SK-N-DZ (cell line): Measurements from ENCODE around the gene CA12.

Source experiments
- DNase-seq: peaks from one replicate; pipeline ENCODE4 v3.0.0-alpha.2; 2015; ENCODE audit warnings: low spot score

The CA12 gene

DNA sequence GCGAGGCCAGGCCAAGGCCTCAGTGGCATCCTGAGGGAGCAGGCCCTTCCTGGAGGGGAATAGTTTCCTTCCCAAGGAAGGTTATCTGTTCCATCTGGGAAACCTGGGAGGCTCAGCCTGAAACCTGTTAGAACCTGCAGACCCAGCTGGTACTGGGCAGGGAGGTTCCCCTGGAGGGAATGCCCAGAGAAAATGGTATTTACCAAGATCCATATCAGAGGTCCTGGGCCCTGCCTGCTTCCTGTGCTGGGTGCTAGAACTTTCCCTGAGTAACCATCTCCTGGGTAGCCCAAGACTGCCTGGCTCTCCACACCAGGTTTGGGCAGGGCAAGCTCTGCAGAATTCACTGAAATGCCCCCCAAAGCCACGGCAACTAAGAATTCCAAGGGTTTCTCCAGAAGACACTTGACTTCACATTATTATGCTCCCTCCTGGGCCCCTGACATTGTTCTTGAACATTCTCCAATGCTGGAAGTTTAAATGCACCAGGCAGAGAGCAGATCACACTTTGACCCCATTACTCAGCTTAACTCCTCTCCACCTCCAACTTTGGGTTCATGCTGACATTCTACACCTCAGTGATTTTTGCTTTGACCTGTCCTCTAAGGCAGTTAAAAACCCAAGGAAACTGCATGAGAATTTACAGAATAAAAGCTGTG, 2.0 kb downstream of the CA12 start:
- DNase-seq: no peak

DNA sequence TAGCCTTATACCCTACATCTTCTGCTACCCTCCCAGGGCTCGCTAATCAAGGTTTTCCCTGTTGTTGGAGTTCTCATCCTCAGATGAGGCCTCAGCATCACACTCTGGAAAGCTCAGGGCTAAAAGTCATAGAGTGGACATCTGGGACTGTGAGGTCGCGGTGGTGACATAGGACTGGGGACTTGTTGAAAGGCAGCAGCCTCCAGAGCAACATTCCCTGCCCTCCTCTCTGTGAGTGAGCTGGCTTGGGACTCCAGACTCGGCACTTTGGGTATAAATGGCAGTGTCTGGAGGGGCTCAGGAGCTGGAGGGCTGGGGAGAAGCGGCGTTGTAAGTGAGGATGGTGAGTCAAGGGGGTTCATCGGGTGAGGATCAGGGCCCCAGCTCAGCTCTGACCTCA, 2.7 kb downstream of the CA12 start:
- DNase-seq: no peak

- DNase-seq: no peak
These were observed 6.7 kb downstream of the CA12 start for GRCh38 chr15:63374686-63375520.

DNA sequence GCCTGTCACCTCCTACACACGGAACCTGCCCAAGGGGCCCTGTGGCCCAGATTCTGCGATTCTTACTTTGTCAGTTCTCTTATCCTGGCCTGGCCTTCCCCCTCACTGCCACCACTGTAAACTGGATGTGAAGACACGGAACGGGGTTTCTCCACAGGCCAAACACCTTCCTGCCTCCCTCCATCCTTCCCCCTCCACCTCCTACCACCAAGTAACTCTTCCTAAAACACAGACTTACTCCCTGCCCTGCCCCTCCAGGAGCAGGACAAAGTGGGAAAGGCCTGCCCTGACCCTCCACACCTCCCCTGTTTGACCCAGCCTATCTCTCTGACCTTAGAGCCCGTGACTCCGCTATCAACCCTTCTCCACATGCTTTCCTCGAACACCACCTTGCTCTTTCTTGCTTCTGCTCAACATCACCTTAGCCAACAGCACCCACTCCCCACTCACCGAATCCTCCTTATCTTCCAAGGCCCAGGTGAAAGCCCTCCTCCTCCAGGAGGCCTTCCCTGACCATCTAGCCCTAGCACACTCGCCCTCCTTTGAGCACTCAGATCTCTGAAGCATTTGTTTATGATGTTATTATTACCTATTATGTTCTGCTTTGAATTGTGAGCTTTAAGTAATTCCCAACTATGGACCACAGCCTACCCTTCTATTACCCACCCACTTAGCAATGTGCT, 7.6 kb downstream of the CA12 start:
- no peak for DNase-seq

DNA sequence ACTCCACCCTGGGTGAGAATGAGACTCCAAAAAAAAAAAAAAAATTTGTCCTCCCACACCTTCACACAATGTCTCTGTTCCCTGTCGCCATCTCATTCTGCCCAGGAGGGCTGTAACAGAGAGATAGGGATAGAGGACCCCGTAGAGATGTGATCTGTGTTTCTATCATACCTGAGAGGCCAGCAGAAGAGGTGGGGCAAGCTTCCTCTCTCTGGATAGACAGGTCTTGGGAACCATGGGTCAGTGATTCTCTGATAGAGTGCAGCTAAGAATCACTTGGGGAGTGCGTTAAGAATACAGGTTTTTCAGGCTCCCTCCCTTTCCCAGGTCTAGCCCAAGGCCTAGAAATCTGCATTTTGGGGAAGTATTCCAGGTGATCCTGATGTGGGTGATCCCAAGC, 8.3 kb downstream of the CA12 start:
- no peak for DNase-seq

DNA sequence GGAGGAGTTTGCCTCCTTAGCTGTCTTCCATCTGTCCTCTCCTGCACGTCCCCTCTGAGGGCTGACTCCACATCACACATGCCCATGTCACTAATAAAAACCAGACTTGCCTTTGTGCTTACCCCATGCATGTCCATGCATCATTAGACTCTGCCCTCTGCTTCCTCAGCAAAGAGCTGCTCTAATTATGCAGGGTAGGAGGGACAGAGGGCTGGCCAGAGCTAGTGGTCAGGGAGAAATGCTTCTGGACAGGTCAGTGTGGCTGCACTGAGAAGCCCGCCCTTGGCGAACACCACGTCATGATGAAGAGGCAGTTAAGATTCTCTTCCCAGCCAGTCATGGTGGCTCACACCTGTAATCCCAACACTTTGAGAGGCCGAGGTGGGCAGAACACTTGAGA, 8.9 kb downstream of the CA12 start:
- DNase-seq: no peak

DNA sequence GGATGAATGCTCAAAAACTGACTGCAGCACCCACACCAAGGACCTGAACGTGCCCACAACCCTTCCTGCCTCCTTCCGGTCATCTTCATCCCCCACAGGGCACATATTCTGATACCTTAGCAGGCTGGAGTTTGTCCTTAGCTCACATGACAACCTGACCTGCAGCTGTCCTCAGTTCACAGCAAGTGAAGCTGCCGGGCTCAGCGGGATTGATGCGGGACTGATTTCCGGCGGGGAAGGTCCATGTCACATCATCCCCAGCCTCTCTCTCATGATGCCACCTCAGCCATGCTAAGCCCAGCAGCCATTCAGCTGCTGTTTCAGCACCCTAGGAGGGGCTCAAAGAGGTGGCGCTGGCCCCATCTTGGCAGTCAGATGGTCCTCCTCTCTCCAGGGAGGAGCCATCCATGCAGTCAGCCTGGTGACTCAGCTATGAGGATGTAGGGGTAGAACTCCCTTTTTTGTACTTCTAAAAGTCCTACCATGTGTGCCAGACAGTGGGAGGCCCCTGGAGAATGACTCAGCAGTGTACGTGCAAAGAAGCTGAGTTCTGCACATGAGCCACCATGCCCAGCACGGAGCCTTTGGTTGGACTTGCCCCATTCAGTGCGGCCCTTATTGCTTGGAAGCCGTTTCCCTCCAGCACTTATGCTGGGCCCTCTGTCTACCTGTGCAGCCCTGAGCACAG, 9.5 kb downstream of the CA12 start:
- DNase-seq: no peak

GRCh38 chr15:63371297-63371918, 10.2 kb downstream of the CA12 start:
- DNase-seq: no peak

DNA sequence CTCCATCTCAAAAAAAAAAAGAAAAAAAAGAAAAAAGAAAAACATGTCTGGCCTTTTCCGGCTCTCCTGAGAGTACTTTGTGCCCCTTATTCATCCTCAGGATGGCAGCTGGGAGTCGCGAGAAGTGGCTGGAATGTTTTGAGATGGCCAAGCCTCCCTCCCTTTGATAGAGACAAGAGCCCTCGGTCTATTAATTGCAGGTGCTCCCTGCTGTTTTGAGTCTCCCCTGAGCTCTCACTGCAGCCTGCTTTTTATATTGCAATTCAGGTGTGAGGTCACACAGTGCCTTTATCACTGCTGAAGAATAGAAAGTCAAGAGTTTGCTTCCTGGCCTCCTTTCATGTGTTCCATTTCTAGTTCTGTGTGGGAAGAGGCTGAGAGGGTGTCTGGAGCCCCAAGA, 10.9 kb downstream of the CA12 start:
- DNase-seq: no peak

DNA sequence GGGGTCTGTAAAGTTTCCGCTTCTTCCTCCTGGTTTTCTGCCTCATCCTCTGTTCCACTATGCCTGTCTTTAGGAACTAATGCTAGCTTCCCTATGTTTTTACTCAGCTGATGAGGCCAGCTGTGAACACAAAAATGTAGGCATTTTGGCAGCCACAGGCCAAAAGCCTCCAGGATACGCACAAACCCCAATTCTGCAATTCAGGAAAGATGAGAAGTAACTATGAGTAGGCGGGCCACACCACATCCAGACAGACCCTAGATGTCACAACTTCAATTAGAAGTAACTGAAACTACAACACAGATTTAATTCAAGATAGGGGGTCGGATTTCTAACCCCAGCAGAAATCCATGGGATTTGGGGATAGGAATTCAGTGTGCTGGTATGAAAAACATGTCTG, 11.9 kb downstream of the CA12 start:
- DNase-seq: no peak

DNA sequence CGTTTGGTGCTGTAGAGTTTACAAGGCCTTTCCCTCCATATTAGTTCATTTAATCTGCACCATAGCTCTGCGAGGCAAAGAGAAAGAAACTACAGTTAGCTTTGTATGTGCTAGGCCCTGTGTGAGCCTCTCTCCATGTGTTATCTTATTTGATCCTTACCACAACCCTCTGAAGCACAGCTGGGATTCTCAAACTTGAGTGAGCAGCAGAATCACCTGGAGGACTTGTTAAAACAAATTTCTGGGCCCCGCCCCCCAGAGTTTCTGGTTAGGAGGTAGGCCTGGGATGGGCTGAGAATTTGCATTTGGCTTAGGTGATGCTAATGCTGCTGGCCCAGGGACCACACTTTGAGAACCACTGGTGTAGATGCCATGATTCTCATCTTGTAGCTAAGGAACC, 12.3 kb downstream of the CA12 start:
- no peak for DNase-seq

DNA sequence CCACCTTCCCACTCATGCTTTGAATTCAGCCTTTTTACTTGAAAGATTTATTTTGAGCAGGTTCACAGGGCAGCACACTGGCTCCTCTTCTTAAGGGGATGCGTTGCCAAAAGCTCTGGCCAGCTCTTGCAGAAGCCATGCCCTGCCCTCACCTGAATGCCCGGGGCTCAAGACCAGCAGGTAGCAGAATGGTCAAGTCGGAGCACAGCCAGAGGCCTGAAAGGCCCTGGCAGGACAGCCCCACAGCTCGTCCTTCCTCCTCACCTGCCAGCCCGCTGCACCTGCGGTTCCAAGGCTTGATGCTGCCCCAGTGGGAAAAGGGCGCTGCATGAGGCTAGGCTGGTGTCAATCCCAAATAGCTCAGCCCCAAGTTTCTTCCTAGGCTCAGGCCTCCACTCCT, 13.1 kb downstream of the CA12 start:
- no peak for DNase-seq

DNA sequence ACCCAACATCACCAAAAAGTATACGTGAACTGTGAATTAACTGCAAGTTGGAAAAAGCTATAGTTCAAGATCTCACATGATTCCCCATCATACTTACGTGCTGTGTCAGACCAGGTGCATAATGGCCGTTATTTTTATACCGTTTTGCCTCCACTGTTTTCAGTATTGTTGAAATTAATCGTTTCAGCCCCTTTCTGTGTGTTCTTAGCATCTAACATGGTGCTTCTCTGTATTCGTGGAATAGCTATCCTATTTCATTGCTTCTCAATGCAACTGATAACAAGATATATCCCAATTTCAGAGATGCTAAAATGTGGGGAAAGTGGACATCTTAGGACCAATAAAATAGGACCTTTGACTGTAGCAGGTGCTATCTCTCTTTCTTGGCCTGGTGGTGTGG, 13.7 kb downstream of the CA12 start:
- no peak for DNase-seq

DNA sequence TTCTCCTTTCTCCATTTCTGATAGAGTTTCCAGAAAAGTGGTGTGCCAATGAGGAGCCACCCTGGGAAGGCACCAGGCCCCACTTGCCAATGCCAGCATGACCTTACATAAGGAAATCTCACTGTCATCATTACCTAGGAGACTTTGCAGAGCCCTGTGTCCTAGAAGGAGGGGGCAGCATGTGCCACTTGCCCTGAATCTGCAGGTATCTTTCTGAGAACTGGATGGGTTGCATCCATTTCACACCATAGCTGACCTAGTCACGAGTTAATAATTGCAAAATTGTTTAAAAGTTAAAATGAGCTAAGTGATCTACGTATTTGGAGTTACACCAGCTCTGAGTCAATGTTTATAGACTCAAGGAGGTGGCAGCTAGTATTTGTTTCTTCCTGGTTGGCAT, 14.3 kb downstream of the CA12 start:
- no peak for DNase-seq

DNA sequence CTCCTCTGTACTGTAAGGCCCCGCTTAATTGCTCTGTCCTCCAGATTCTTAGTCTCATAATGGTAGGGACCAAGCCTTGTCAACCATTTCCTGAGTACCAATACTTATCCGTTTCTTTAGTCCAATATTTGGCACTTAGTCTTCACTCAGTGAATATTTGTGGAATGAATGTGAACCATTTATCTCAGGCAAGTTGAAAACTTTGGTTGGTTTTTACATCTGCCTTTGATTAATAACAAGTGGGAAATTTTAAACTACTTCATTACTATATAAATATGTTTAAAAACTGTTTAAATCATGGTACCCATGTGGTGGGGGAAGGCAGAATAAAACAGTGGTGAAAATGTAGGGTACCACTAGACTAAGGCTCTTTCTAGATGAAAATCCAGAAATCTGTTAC, 15.2 kb downstream of the CA12 start:
- DNase-seq: no peak

DNA sequence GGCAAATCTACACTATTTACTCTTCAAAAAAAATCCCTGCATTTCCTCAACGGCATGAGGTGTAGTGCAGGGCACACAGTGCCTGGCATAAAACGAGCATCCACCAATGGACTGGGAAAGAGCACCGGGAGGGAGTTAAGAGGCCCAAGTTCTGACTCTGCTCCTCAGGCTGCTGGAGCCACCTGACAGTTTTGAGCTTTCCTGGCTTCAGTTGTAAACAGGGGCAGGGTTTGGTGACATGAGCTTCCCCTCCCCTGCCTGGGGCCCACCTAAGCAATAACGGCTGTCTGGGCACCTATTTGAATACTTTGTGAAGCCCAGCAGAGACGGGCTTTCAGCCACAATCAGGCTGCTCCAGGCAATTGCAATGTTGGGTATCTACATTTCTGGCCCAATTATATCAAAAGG, 16.4 kb downstream of the CA12 start:
- DNase-seq: no peak

DNA sequence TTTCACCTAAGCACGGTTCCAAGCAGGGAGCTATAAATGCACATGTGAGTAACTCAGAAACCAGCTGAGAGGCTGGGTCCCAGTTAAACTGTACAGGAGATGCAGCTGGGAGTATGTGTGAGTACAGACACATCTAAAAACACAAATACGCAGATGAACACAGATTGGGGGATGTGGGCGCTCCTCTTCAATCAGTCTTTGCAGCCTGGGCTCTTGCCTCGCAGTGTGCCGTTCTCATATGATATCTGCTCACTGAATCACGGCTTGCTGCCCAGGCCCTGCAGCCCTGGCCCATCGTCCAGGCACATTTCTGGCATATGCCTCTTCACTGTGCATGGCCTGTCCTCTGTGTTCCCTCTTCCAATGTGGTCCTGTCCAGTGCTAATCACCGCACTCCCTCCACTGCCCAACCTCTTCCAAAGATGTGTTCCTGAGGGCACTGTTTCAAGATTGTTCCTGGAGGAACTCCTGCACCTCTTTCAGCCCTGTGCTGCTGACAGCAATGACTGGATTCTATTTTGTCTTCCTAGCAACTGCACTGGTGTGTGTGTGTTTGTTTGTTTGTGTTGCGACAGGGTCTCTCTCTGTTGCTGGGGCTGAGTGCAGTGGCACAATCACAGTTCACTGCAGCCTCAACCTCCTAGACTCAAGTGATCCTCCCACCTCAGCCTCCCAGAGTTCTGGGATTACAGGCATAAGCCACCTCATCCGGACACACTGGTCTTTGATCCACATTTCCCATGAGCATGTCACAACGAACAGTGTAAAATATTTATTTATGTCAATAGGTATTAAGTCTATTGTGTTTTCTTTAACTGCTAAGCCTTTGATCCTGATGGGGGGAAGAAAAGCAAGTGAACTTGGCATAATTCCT, 17.0 kb downstream of the CA12 start:
- no peak for DNase-seq

DNA sequence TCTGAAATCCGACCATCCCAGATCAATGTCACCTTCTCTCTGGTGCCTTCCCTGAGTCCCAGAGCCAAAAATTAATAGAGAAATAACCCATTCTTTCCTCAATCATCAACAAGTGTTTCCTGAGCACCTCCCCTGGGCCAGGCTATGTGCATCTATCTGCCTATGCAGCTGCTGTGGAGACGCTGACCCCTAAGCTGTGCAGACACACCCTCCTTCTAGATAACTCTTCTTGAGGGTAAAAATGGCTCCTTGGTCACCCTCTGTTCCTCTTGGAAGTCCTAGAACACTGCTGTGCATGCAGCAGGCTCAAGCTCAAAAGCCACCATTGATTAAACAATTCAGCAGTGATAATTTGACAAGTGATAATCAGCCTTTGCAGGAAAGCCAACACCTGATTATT, 18.4 kb downstream of the CA12 start:
- no peak for DNase-seq

- no peak for DNase-seq
These were observed 18.8 kb downstream of the CA12 start for GRCh38 chr15:63362885-63363284.

DNA sequence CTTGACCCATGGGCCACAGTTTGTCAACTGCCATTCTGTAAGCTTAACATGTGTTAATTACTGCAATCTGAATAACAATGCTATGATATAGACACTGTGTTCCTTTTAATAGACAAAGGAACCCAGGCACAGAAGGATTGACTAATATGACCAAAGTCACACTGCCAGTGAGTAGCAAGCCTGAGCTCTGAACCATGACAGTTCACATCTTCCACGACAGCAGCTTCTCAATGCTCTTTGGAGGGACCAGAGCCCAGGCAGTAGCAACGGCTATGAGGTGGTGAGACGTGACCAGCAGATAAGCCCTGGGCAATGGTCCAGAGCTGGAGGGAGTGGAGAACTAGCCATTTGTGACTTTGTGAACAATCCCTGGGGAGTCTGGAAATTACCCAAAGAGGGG, 19.4 kb downstream of the CA12 start:
- DNase-seq: no peak

- no peak for DNase-seq
These were observed 21.5 kb downstream of the CA12 start for GRCh38 chr15:63360170-63360569.
